OCI-LY3 (cell line): ENCODE measurements around the gene LGI1.

Experiments
- CTCF ChIP-seq: fragments of 200-600, 300-600 bp; sonication (generic); IDR thresholded peaks from 2 replicates; pipeline ENCODE4 v1.5.1; 2014; ENCODE audit warnings: antibody characterized with exemption, low read length, low read depth
- EZH2phosphoT487 ChIP-seq: fragments of 200-600 bp; shearing (Covaris generic); IDR thresholded peaks from 2 replicates; pipeline ENCODE4 v1.6.1; 2018; ENCODE audit warnings: antibody characterized with exemption, mixed run types, low read depth

GRCh38 chr10:93710333-93710909 is 47.3 kb upstream of the LGI1 start:
- TF ChIP-seq CTCF, result no peak
- TF ChIP-seq EZH2phosphoT487, result no peak
